CD14-positive monocyte (primary cell): ENCODE results near the gene PARD6B. TPM values are rescaled to one million over a fixed set of nuclear protein-coding genes. Genes with fewer than 3 reads are reported as not detected.

ENCODE experiments used
- DNase-seq, 3 donors: peaks; one replicate each; pipeline ENCODE4 v3.0.0-alpha.2; 2011 to 2022
- H2AFZ ChIP-seq: 2 replicates; pipeline ENCODE4 v1.6.0; 2012; ENCODE audit warnings: mild to moderate bottlenecking, low read depth, low read length, inconsistent platforms; ENCODE audit not compliant: insufficient read depth, poor library complexity, severe bottlenecking
- H3K27ac ChIP-seq, 2 donors: 1 replicate in 1 of 2; 2 replicates in 1 of 2; pipeline ENCODE4 v1.5.1; 2012 to 2013; ENCODE audit warnings: low read length in 2 of 2, control low read depth in 1 of 2, inconsistent platforms in 1 of 2, low read depth in 1 of 2, mild to moderate bottlenecking in 1 of 2
- H3K27me3 ChIP-seq, 2 donors: one replicate each; pipeline versions ENCODE4 v1.6.0 to v1.6.1; 2011 to 2013; ENCODE audit warnings: low read length in 2 of 2; ENCODE audit not compliant: control insufficient read depth in 2 of 2, insufficient read depth in 2 of 2
- H3K36me3 ChIP-seq, 2 donors: replicated peaks in 1 of 2; 1 replicate in 1 of 2; 2 replicates in 1 of 2; pipeline versions ENCODE4 v1.5.1 to v1.6.1; 2012 to 2013; ENCODE audit warnings: low read length in 2 of 2, control low read depth in 1 of 2, inconsistent platforms in 1 of 2, mild to moderate bottlenecking in 1 of 2; ENCODE audit not compliant: insufficient read depth in 2 of 2, control insufficient read depth in 1 of 2
- H3K4me1 ChIP-seq, 2 donors: 1 replicate in 1 of 2; 2 replicates in 1 of 2; pipeline versions ENCODE4 v1.5.1 to v1.6.1; 2012 to 2013; ENCODE audit warnings: low read length in 2 of 2, control low read depth in 1 of 2, inconsistent platforms in 1 of 2, mild to moderate bottlenecking in 1 of 2, moderate library complexity in 1 of 2; ENCODE audit not compliant: insufficient read depth in 2 of 2, control insufficient read depth in 1 of 2
- H3K4me2 ChIP-seq: replicated peaks from 2 replicates; pipeline ENCODE3; 2012; ENCODE audit warnings: low read length, moderate library complexity, mild to moderate bottlenecking; ENCODE audit not compliant: poor library complexity, severe bottlenecking; ENCODE audit errors: extremely low read depth
- H3K4me3 ChIP-seq, 3 experiments: fragments of 200-600 bp in 1 of 3; sonication (generic) in 1 of 3; replicated peaks in 1 of 3; 1 replicate in 2 of 3; 2 replicates in 1 of 3; pipeline ENCODE4 v1.5.1; 2011 to 2013; ENCODE audit warnings: low read length in 3 of 3, mild to moderate bottlenecking in 3 of 3, control low read depth in 2 of 3, low read depth in 2 of 3, inconsistent platforms in 1 of 3, moderate library complexity in 1 of 3
- H3K79me2 ChIP-seq: 2 replicates; pipeline ENCODE4 v1.6.0; 2012; ENCODE audit warnings: mild to moderate bottlenecking, control low read depth, inconsistent platforms, low read length, moderate library complexity; ENCODE audit not compliant: insufficient read depth
- H3K9ac ChIP-seq: 2 replicates; pipeline ENCODE4 v1.6.0; 2017; ENCODE audit warnings: low read length, mild to moderate bottlenecking; ENCODE audit not compliant: insufficient read depth, poor library complexity, severe bottlenecking
- H3K9me3 ChIP-seq, 2 donors: replicated peaks in 1 of 2; 1 replicate in 1 of 2; 2 replicates in 1 of 2; pipeline versions ENCODE4 v1.5.1 to v1.6.1; 2012 to 2013; ENCODE audit warnings: low read length in 2 of 2, control low read depth in 1 of 2; ENCODE audit not compliant: control insufficient read depth in 1 of 2, insufficient read depth in 1 of 2
- H4K20me1 ChIP-seq: 2 replicates; pipeline ENCODE4 v1.6.0; 2012; ENCODE audit warnings: mild to moderate bottlenecking, low read length, control low read depth, moderate library complexity; ENCODE audit not compliant: insufficient read depth
- H3K27ac Mint-ChIP-seq, 7 donors: one replicate each; pipeline ENCODE4 v1.8.0; 2020; ENCODE audit warnings: mild to moderate bottlenecking in 7 of 7, mixed read lengths in 7 of 7, moderate library complexity in 6 of 7, inconsistent platforms in 2 of 7
- H3K27me3 Mint-ChIP-seq, 3 donors: one replicate each; pipeline ENCODE4 v1.8.0; 2021 to 2022; ENCODE audit warnings: low read depth in 3 of 3, mild to moderate bottlenecking in 3 of 3, mixed read lengths in 3 of 3, moderate library complexity in 3 of 3, inconsistent platforms in 1 of 3
- H3K36me3 Mint-ChIP-seq, 2 donors: one replicate each; pipeline ENCODE4 v1.8.0; 2020; ENCODE audit warnings: mixed read lengths in 2 of 2, inconsistent platforms in 1 of 2, mild to moderate bottlenecking in 1 of 2
- H3K4me1 Mint-ChIP-seq: one replicate; pipeline ENCODE4 v1.8.0; 2020; ENCODE audit warnings: mild to moderate bottlenecking, mixed read lengths
- H3K4me3 Mint-ChIP-seq, 2 donors: one replicate each; pipeline ENCODE4 v1.8.0; 2020; ENCODE audit warnings: mild to moderate bottlenecking in 2 of 2, mixed read lengths in 2 of 2, moderate library complexity in 1 of 2
- H3K9me3 Mint-ChIP-seq, 7 donors: one replicate each; pipeline ENCODE4 v1.8.0; 2020 to 2022; ENCODE audit warnings: mixed read lengths in 7 of 7, mild to moderate bottlenecking in 6 of 7, moderate library complexity in 6 of 7, inconsistent platforms in 2 of 7
- WGBS: methylation state at CpG from one replicate; pipeline ENCODE4 v1.1.5; 2013; ENCODE audit warnings: missing lambda C conversion rate; ENCODE audit not compliant: insufficient coverage; 5-methylcytosine and 5-hydroxymethylcytosine counted together
- intact Hi-C, 2 donors: fragments of 100-400 bp; cut with micrococcal nuclease; formaldehyde crosslinking; loops; one replicate each; pipeline versions ENCODE4 v1.15.0 to v1.15.1; 2023
- polyA plus RNA-seq, 3 donors: library from polyadenylated mRNA; depleted of rRNA in 1 of 3; unstranded in 2 of 3; stranded (reverse) in 1 of 3; fragments of 300-500 nt in 2 of 3; fragments of >200 nt in 1 of 3; fragmentation: Illumina TruSeq in 2 of 3; gene quantifications; 1 replicate in 2 of 3; 2 replicates in 1 of 3; pipeline ENCODE4 v1.2.3, GENCODE V29; 2012 to 2021
- TF ChIP-seq, protein P1 (sequence below): fragments of 200-600 bp; IDR thresholded peaks from one replicate; pipeline ENCODE4 v1.8.0; 2022; ENCODE audit warnings: antibody characterized with exemption, mild to moderate bottlenecking

Gene PARD6B
- polyA plus RNA-seq, 3 donors, result 0.04 to 0.13 (median 0.13) TPM

DNA sequence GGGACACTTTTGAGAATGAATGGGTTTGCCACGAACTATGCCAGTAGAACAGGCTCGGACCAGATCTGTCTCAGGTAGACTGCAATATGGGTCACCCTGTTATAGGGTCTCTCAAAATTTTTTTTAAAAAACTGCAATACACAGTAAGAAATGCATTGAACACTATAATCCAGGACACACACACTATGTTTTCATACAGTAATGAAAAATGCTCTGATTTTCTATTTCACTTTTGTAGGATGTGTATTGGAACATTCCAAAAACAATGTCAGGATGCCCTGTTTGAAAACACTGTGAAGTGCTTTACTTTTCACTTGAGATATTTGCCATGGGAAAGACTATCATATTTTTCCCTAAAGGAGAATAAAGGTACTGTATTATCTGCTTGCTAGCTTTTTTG lies 25.1 kb downstream of the PARD6B start:
- no peak for DNase-seq
- Mint-ChIP-seq H3K4me3 (no peak overlapping the region), H3K9me3 (no peaks in the 10 kb centered on the region), H3K27ac (no peak overlapping the region), H3K4me1 (peaks cover 2% of the 10 kb centered on the region), H3K36me3 (no peaks in the 10 kb centered on the region), H3K27me3 (peaks cover 0 to 7% (median 4%) of the 10 kb centered on the region in 3 donors)
- Histone ChIP-seq H3K4me2 (no peak overlapping the region), H3K4me1 (no peaks in the 10 kb centered on the region), H2AFZ (no peak overlapping the region), H3K9me3 (no peaks in the 10 kb centered on the region), H3K4me3 (no peak overlapping the region), H3K27me3 (no peaks in the 10 kb centered on the region), H3K27ac (no peak overlapping the region), H3K9ac (no peak overlapping the region), H3K79me2 (no peaks in the 10 kb centered on the region), H4K20me1 (no peaks in the 10 kb centered on the region), H3K36me3 (no peaks in the 10 kb centered on the region)
- no CpG with 5 or more reads among the region's 2 CpGs for WGBS
- intact Hi-C loops, result no loop called here
- TF ChIP-seq, protein P1, sequence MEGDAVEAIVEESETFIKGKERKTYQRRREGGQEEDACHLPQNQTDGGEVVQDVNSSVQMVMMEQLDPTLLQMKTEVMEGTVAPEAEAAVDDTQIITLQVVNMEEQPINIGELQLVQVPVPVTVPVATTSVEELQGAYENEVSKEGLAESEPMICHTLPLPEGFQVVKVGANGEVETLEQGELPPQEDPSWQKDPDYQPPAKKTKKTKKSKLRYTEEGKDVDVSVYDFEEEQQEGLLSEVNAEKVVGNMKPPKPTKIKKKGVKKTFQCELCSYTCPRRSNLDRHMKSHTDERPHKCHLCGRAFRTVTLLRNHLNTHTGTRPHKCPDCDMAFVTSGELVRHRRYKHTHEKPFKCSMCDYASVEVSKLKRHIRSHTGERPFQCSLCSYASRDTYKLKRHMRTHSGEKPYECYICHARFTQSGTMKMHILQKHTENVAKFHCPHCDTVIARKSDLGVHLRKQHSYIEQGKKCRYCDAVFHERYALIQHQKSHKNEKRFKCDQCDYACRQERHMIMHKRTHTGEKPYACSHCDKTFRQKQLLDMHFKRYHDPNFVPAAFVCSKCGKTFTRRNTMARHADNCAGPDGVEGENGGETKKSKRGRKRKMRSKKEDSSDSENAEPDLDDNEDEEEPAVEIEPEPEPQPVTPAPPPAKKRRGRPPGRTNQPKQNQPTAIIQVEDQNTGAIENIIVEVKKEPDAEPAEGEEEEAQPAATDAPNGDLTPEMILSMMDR, result no peak

DNA sequence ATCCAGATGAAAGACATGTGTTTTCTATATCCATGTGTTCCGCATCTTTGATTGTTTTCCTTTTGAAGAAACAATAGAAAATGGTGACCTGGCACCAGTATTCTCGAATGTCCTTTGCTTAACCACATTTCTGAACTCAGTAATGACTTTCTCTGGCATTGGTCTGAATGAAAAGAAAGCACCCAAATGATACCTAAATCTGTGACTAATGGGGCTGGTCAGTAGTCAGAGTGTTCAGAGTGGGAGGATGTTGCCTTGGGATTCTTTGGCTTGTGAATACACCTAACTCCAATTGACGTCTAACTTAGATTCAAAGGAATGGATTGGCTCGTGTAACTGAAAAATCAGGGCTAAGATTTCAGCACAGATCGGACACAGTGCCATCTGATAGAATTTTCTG lies 27.1 kb downstream of the PARD6B start:
- no peak overlapping the region for H3K4me3 Mint-ChIP-seq
- H3K9me3 ChIP-seq, result no peaks in the 10 kb centered on the region
- no peaks in the 10 kb centered on the region for H3K9me3 Mint-ChIP-seq
- no peaks in the 10 kb centered on the region for H3K36me3 ChIP-seq
- H3K27me3 ChIP-seq, result no peaks in the 10 kb centered on the region
- peaks cover 0 to 7% (median 4%) of the 10 kb centered on the region in 3 donors for H3K27me3 Mint-ChIP-seq
- no peaks in the 10 kb centered on the region for H3K4me1 ChIP-seq
- H2AFZ ChIP-seq, result no peak overlapping the region
- H3K9ac ChIP-seq, result no peak overlapping the region
- H3K27ac ChIP-seq, result no peak overlapping the region
- no peak overlapping the region for H3K4me2 ChIP-seq
- no peaks in the 10 kb centered on the region for H3K36me3 Mint-ChIP-seq
- 96% methylated on average over 4 of the region's 5 CpGs for WGBS
- H4K20me1 ChIP-seq, result no peaks in the 10 kb centered on the region
- H3K27ac Mint-ChIP-seq, result no peak overlapping the region
- no peak for DNase-seq
- peaks cover 2% of the 10 kb centered on the region for H3K4me1 Mint-ChIP-seq
- H3K4me3 ChIP-seq, result no peak overlapping the region
- intact Hi-C loops, result no loop called here
- no peaks in the 10 kb centered on the region for H3K79me2 ChIP-seq
- TF ChIP-seq, protein P1, result no peak
